ENCODE data around the gene CPLX1. TPM values are rescaled to one million over a fixed set of nuclear protein-coding genes. Genes with fewer than 3 reads are reported as not detected.
A peak's percentile ranks its signal among the peaks of the same experiment; 100 is the strongest.

The CPLX1 gene
- total RNA-seq, 2 experiments from 2014 or later = 1.5 TPM

DNA sequence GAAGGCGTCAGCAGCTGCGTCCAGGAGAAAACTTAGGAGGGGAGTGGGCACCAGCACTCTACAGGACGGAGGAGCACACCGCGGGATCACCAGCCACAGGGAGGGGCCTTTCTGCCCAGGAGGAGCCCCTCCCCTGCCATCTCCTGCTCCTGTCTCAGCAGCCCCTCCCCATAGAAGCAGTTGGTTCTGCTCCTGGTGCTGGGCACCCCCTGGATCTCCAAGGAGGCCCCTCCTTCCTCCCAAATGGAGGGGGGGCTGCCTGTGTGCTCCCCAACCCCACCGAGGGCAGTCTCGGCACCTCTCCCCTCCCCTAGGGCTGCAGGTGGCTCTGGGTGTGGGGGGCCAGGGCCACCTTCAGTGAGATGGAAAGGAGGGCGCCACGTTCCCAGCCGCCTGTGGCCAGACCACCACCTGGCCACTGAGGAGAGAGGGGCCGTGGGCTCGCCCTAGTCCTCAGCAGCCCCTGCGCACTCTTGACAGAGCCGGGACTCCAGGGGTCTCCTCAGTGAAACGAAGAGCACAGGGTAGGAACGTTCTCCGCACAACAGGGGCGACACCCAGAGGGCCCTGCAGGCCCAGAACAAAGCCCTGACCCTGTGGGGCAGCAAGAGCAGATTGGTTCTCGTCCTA is 37.8 kb downstream of the CPLX1 start:
- Mint-ChIP-seq H3K27me3 (peaks cover 46% of the 10 kb centered on the region), H3K9me3 (no peaks in the 10 kb centered on the region), H3K36me3 (ENCODE audit: low read depth) (no peaks in the 10 kb centered on the region), H3K4me3 (no peak overlapping the region), H3K27ac (no peak overlapping the region), H3K4me1 (ENCODE audit: low read depth) (peaks cover 26% of the 10 kb centered on the region)
- Histone ChIP-seq H3K4me3 (ENCODE audit: low read length) (no peak overlapping the region), H3K4me1 (ENCODE audit: insufficient read depth, low read length) (peaks cover 50% of the 10 kb centered on the region), H3K9me3 (ENCODE audit: control insufficient read depth in 1 of 2, insufficient read depth in 1 of 2, low read length in 2 of 2) (peaks cover 0 to 24% of the 10 kb centered on the region in 2 experiments), H3K36me3 (ENCODE audit: insufficient read depth, low read length) (no peaks in the 10 kb centered on the region), H3K27ac (ENCODE audit: low read depth in 1 of 2, low read length in 2 of 2) (no peak overlapping the region), H3K27me3 (ENCODE audit: control insufficient read depth in 1 of 2, insufficient read depth in 2 of 2, low read length in 2 of 2) (peaks cover 35 to 52% of the 10 kb centered on the region in 2 experiments)
- ChIA-PET POLR2A (no interaction called here), CTCF (no interaction called here)
- ATAC-seq (ENCODE audit: poor library complexity) = no peak
- TF ChIP-seq, protein P1, sequence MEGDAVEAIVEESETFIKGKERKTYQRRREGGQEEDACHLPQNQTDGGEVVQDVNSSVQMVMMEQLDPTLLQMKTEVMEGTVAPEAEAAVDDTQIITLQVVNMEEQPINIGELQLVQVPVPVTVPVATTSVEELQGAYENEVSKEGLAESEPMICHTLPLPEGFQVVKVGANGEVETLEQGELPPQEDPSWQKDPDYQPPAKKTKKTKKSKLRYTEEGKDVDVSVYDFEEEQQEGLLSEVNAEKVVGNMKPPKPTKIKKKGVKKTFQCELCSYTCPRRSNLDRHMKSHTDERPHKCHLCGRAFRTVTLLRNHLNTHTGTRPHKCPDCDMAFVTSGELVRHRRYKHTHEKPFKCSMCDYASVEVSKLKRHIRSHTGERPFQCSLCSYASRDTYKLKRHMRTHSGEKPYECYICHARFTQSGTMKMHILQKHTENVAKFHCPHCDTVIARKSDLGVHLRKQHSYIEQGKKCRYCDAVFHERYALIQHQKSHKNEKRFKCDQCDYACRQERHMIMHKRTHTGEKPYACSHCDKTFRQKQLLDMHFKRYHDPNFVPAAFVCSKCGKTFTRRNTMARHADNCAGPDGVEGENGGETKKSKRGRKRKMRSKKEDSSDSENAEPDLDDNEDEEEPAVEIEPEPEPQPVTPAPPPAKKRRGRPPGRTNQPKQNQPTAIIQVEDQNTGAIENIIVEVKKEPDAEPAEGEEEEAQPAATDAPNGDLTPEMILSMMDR (IDR thresholded peaks at IDR 0.05) = no peak
- peak in 1 of 14 experiments; percentile 16 for DNase-seq
- intact Hi-C loops (cut with DNase I, micrococcal nuclease) = loop anchor here in 1 of 2 experiments (10.0 kb wide), 1 partner anchor 797 kb away; no protein-coding TSS in a partner anchor

DNA sequence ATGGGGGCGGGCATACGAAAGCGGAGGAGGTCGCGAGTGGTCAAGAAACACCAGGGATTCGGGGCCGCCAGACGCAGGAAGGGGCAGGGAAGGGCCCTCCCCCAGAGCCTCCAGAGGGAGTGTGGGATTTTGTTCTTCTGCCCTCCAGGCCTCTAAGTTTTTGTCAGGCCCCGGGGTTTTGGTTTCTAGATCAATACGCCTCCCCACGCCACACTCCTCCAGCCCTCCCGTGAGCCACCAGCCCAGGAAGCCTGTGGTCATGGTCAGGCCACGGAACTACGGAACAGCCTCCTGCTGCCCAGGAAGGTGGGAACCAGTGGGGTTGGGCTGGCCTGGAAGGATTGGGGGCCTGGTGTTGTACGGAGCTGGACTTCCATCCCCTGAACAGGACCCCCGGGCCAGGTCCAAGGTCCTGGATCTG is 38.4 kb downstream of the CPLX1 start:
- H3K27ac Mint-ChIP-seq = no peak overlapping the region
- H3K4me1 ChIP-seq (ENCODE audit: insufficient read depth, low read length) = peaks cover 46% of the 10 kb centered on the region
- peaks cover 0 to 24% of the 10 kb centered on the region in 2 experiments for H3K9me3 ChIP-seq (ENCODE audit: control insufficient read depth in 1 of 2, insufficient read depth in 1 of 2, low read length in 2 of 2)
- ChIA-PET CTCF (interaction anchor here (0.6 kb wide), 1 partner anchor 13 kb away, joined by 3 read pairs; no protein-coding TSS in a partner anchor), POLR2A (no interaction called here)
- H3K27me3 ChIP-seq (ENCODE audit: control insufficient read depth in 1 of 2, insufficient read depth in 2 of 2, low read length in 2 of 2) = peaks cover 33 to 47% of the 10 kb centered on the region in 2 experiments
- H3K36me3 Mint-ChIP-seq (ENCODE audit: low read depth) = no peaks in the 10 kb centered on the region
- H3K27me3 Mint-ChIP-seq = peaks cover 40% of the 10 kb centered on the region
- ATAC-seq (ENCODE audit: poor library complexity) (no peak), DNase-seq (peak in 1 of 14 experiments; percentile 16)
- H3K4me1 Mint-ChIP-seq (ENCODE audit: low read depth) = peaks cover 21% of the 10 kb centered on the region
- H3K36me3 ChIP-seq (ENCODE audit: insufficient read depth, low read length) = no peaks in the 10 kb centered on the region
- TF ChIP-seq, protein P1 (IDR thresholded peaks at IDR 0.05) = no peak
- intact Hi-C loops (cut with DNase I, micrococcal nuclease) = loop anchor here in 1 of 2 experiments (10.0 kb wide), 1 partner anchor 797 kb away; no protein-coding TSS in a partner anchor
- H3K27ac ChIP-seq (ENCODE audit: low read depth in 1 of 2, low read length in 2 of 2) = no peak overlapping the region
- no peak overlapping the region for H3K4me3 Mint-ChIP-seq
- no peak overlapping the region for H3K4me3 ChIP-seq (ENCODE audit: low read length)
- no peaks in the 10 kb centered on the region for H3K9me3 Mint-ChIP-seq

GRCh38 chr4:786861-787300 is 39.0 kb downstream of the CPLX1 start:
- peak in 1 of 14 experiments; percentile 32 for DNase-seq
- ChIA-PET CTCF (interaction anchor here (0.6 kb wide), 1 partner anchor 13 kb away, joined by 3 read pairs; no protein-coding TSS in a partner anchor), POLR2A (no interaction called here)
- H3K27me3 Mint-ChIP-seq = peaks cover 38% of the 10 kb centered on the region
- no peak overlapping the region for H3K27ac Mint-ChIP-seq
- TF ChIP-seq, protein P1 (IDR thresholded peaks at IDR 0.05) = no peak
- no peak overlapping the region for H3K27ac ChIP-seq (ENCODE audit: low read depth in 1 of 2, low read length in 2 of 2)
- H3K4me1 ChIP-seq (ENCODE audit: insufficient read depth, low read length) = peaks cover 45% of the 10 kb centered on the region
- intact Hi-C loops (cut with DNase I, micrococcal nuclease) = loop anchor here in 1 of 2 experiments (10.0 kb wide), 1 partner anchor 798 kb away; no protein-coding TSS in a partner anchor
- peaks cover 26% of the 10 kb centered on the region for H3K4me1 Mint-ChIP-seq (ENCODE audit: low read depth)
- H3K36me3 Mint-ChIP-seq (ENCODE audit: low read depth) = peaks cover 5% of the 10 kb centered on the region
- peaks cover 0 to 23% of the 10 kb centered on the region in 2 experiments for H3K9me3 ChIP-seq (ENCODE audit: control insufficient read depth in 1 of 2, insufficient read depth in 1 of 2, low read length in 2 of 2)
- H3K4me3 ChIP-seq (ENCODE audit: low read length) = no peak overlapping the region
- no peak for ATAC-seq (ENCODE audit: poor library complexity)
- H3K4me3 Mint-ChIP-seq = no peak overlapping the region
- H3K36me3 ChIP-seq (ENCODE audit: insufficient read depth, low read length) = no peaks in the 10 kb centered on the region
- H3K9me3 Mint-ChIP-seq = no peaks in the 10 kb centered on the region
- peaks cover 31 to 47% of the 10 kb centered on the region in 2 experiments for H3K27me3 ChIP-seq (ENCODE audit: control insufficient read depth in 1 of 2, insufficient read depth in 2 of 2, low read length in 2 of 2)

Measured in CD4-positive, alpha-beta T cell (primary cell).